HUES64 (cell line): ENCODE measurements around the gene INO80E.

Experiments
- H3K27ac ChIP-seq: 2 replicates; pipeline ENCODE4 v1.7.0; 2013; ENCODE audit warnings: low read depth, low read length, inconsistent platforms
- H3K27me3 ChIP-seq: 2 replicates; pipeline ENCODE4 v1.6.1; 2013; ENCODE audit warnings: mild to moderate bottlenecking, low read length; ENCODE audit not compliant: insufficient read depth
- H3K36me3 ChIP-seq: 2 replicates; pipeline ENCODE4 v1.6.1; 2013; ENCODE audit warnings: mild to moderate bottlenecking, low read length; ENCODE audit not compliant: insufficient read depth
- H3K4me1 ChIP-seq: 2 replicates; pipeline ENCODE4 v1.6.1; 2013; ENCODE audit warnings: mild to moderate bottlenecking, low read length, moderate library complexity; ENCODE audit not compliant: insufficient read depth
- H3K4me3 ChIP-seq: 2 replicates; pipeline ENCODE4 v1.5.1; 2013; ENCODE audit warnings: mild to moderate bottlenecking, low read length, moderate library complexity
- H3K9ac ChIP-seq: 2 replicates; pipeline ENCODE4 v1.6.1; 2013; ENCODE audit warnings: mild to moderate bottlenecking, low read depth, low read length
- H3K9me3 ChIP-seq: 2 replicates; pipeline ENCODE4 v1.6.1; 2013; ENCODE audit warnings: low read depth, low read length; ENCODE audit not compliant: insufficient read depth
- WGBS: fragments of 150-250, 120-280 bp; methylation state at CpG from one replicate; pipeline ENCODE4 v1.1.7; 2013; ENCODE audit warnings: missing lambda C conversion rate; 5-methylcytosine and 5-hydroxymethylcytosine counted together

The INO80E gene

GRCh38 chr16:30046178-30046577 is 50.1 kb downstream of the INO80E start:
- Histone ChIP-seq H3K27me3 (no peaks in the 10 kb centered on the region), H3K4me1 (no peaks in the 10 kb centered on the region), H3K27ac (no peak overlapping the region), H3K9ac (no peak overlapping the region), H3K9me3 (no peaks in the 10 kb centered on the region), H3K36me3 (no peaks in the 10 kb centered on the region), H3K4me3 (no peak overlapping the region)
- 84% methylated on average over 8 of the region's 8 CpGs for WGBS

- no peaks in the 10 kb centered on the region for H3K4me1 ChIP-seq
- no peak overlapping the region for H3K9ac ChIP-seq
- WGBS = no CpG with 5 or more reads among the region's 1 CpG
- H3K27ac ChIP-seq = no peak overlapping the region
- no peak overlapping the region for H3K4me3 ChIP-seq
- no peaks in the 10 kb centered on the region for H3K27me3 ChIP-seq
- H3K9me3 ChIP-seq = no peaks in the 10 kb centered on the region
- H3K36me3 ChIP-seq = no peaks in the 10 kb centered on the region
These were observed 50.5 kb downstream of the INO80E start for GRCh38 chr16:30046588-30046987.

GRCh38 chr16:30049871-30050270 is 53.8 kb downstream of the INO80E start:
- no peak overlapping the region for H3K27ac ChIP-seq
- no peaks in the 10 kb centered on the region for H3K36me3 ChIP-seq
- H3K9ac ChIP-seq = no peak overlapping the region
- no peak overlapping the region for H3K4me3 ChIP-seq
- no peaks in the 10 kb centered on the region; the same call in 1 of the 2 replicates for H3K4me1 ChIP-seq
- no peaks in the 10 kb centered on the region for H3K27me3 ChIP-seq
- 92% methylated on average over 8 of the region's 8 CpGs for WGBS
- no peaks in the 10 kb centered on the region for H3K9me3 ChIP-seq

GRCh38 chr16:30051518-30051917 is 55.5 kb downstream of the INO80E start:
- 82% methylated on average over 3 of the region's 3 CpGs for WGBS
- no peak overlapping the region for H3K4me3 ChIP-seq
- no peaks in the 10 kb centered on the region for H3K9me3 ChIP-seq
- no peaks in the 10 kb centered on the region for H3K36me3 ChIP-seq
- no peak overlapping the region for H3K9ac ChIP-seq
- no peaks in the 10 kb centered on the region for H3K27me3 ChIP-seq
- no peaks in the 10 kb centered on the region; the same call in 1 of the 2 replicates for H3K4me1 ChIP-seq
- H3K27ac ChIP-seq = no peak overlapping the region

- Histone ChIP-seq H3K27me3 (no peaks in the 10 kb centered on the region), H3K27ac (no peak overlapping the region), H3K9me3 (no peaks in the 10 kb centered on the region), H3K9ac (peak overlapping the region; percentile 40; the same call in 1 of the 2 replicates), H3K4me3 (peak overlapping the region; percentile 67), H3K4me1 (no peaks in the 10 kb centered on the region; the same call in 1 of the 2 replicates), H3K36me3 (no peaks in the 10 kb centered on the region)
- 1% methylated on average over 55 of the region's 58 CpGs for WGBS
These were observed 56.8 kb downstream of the INO80E start for GRCh38 chr16:30052671-30053372.

GRCh38 chr16:30053376-30054015 is 57.5 kb downstream of the INO80E start:
- Histone ChIP-seq H3K9ac (peak overlapping the region; percentile 33; the same call in 1 of the 2 replicates), H3K27me3 (no peaks in the 10 kb centered on the region), H3K27ac (no peak overlapping the region), H3K4me1 (no peaks in the 10 kb centered on the region; the same call in 1 of the 2 replicates), H3K9me3 (no peaks in the 10 kb centered on the region), H3K4me3 (peak overlapping the region; percentile 67), H3K36me3 (no peaks in the 10 kb centered on the region)
- 16% methylated on average over 19 of the region's 19 CpGs for WGBS

- H3K4me1 ChIP-seq = no peaks in the 10 kb centered on the region; the same call in 1 of the 2 replicates
- H3K9ac ChIP-seq = no peak overlapping the region
- no peaks in the 10 kb centered on the region for H3K27me3 ChIP-seq
- H3K36me3 ChIP-seq = no peaks in the 10 kb centered on the region
- no peaks in the 10 kb centered on the region for H3K9me3 ChIP-seq
- H3K27ac ChIP-seq = no peak overlapping the region
- whole genome bisulfite sequencing = 65% methylated on average over 8 of the region's 8 CpGs
- H3K4me3 ChIP-seq = no peak overlapping the region
These were observed 58.4 kb downstream of the INO80E start for GRCh38 chr16:30054451-30054850.

- Histone ChIP-seq H3K9ac (no peak overlapping the region), H3K36me3 (no peaks in the 10 kb centered on the region), H3K27ac (no peak overlapping the region), H3K9me3 (no peaks in the 10 kb centered on the region), H3K27me3 (no peaks in the 10 kb centered on the region), H3K4me1 (no peaks in the 10 kb centered on the region; the same call in 1 of the 2 replicates), H3K4me3 (no peak overlapping the region)
- WGBS = 32% methylated on average over 10 of the region's 10 CpGs
These were observed 59.0 kb downstream of the INO80E start for GRCh38 chr16:30054959-30055553.
